HepG2 (cell line): ENCODE results near the gene ALG3. TPM values are rescaled to one million over a fixed set of nuclear protein-coding genes. Genes with fewer than 3 reads are reported as not detected.

ENCODE experiments used
- DR1 ChIP-seq: sonication (generic); formaldehyde crosslinking; IDR thresholded peaks from 2 replicates; pipeline ENCODE4 v1.8.0; 2021; ENCODE audit warnings: mild to moderate bottlenecking, missing genetic modification reagents, inconsistent platforms
- EED ChIP-seq: sonication (generic); formaldehyde crosslinking; IDR thresholded peaks from 2 replicates; pipeline ENCODE4 v1.5.0; 2020; ENCODE audit warnings: mild to moderate bottlenecking, missing genetic modification reagents
- ESRRA ChIP-seq: sonication (generic); formaldehyde crosslinking; IDR thresholded peaks from 2 replicates; pipeline ENCODE4 v1.5.1; 2020; ENCODE audit warnings: mild to moderate bottlenecking, low read depth, missing genetic modification reagents
- FOXA3 ChIP-seq: IDR thresholded peaks from 2 replicates; pipeline ENCODE4 v1.6.1; 2016; ENCODE audit warnings: missing genetic modification reagents, missing compliant biosample characterization
- FOXM1 ChIP-seq: sonication (generic); formaldehyde crosslinking; IDR thresholded peaks from 2 replicates; pipeline ENCODE4 v1.5.0; 2020; ENCODE audit warnings: missing genetic modification reagents
- HES4 ChIP-seq: sonication (generic); formaldehyde crosslinking; IDR thresholded peaks from 2 replicates; pipeline ENCODE4 v1.9.0; 2021; ENCODE audit warnings: mild to moderate bottlenecking, missing genetic modification reagents, borderline replicate concordance
- HMGXB3 ChIP-seq: sonication (generic); formaldehyde crosslinking; IDR thresholded peaks from 2 replicates; pipeline ENCODE4 v1.4.0; 2020; ENCODE audit warnings: missing genetic modification reagents, borderline replicate concordance
- ISL2 ChIP-seq: sonication (generic); formaldehyde crosslinking; IDR thresholded peaks from 2 replicates; pipeline ENCODE4 v1.5.0; 2020; ENCODE audit warnings: missing genetic modification reagents
- JARID2 ChIP-seq: sonication (generic); formaldehyde crosslinking; IDR thresholded peaks from 2 replicates; pipeline ENCODE4 v1.8.1; 2023; ENCODE audit warnings: missing genetic modification reagents, inconsistent platforms; ENCODE audit not compliant: insufficient replicate concordance
- KMT2B ChIP-seq: IDR thresholded peaks from 2 replicates; pipeline ENCODE4 v1.6.1; 2016; ENCODE audit warnings: missing genetic modification reagents, missing compliant biosample characterization
- SIN3A ChIP-seq: IDR thresholded peaks from 2 replicates; pipeline ENCODE4 v1.6.1; 2011; ENCODE audit warnings: low read depth, mild to moderate bottlenecking, control low read depth, low read length, borderline replicate concordance
- SSRP1 ChIP-seq: IDR thresholded peaks from 2 replicates; pipeline ENCODE4 v1.6.1; 2016; ENCODE audit warnings: control low read depth
- TMF1 ChIP-seq: sonication (generic); formaldehyde crosslinking; IDR thresholded peaks from 2 replicates; pipeline ENCODE4 v1.8.1; 2022; ENCODE audit warnings: low read depth, missing genetic modification reagents
- ZBTB33 ChIP-seq: sonication (generic); formaldehyde crosslinking; IDR thresholded peaks from 2 replicates; pipeline ENCODE4 v1.4.0; 2020; ENCODE audit warnings: missing genetic modification reagents
- ZMAT5 ChIP-seq: sonication (generic); formaldehyde crosslinking; IDR thresholded peaks from 2 replicates; pipeline ENCODE4 v1.5.0; 2020; ENCODE audit warnings: mild to moderate bottlenecking, low read depth, missing genetic modification reagents, borderline replicate concordance
- ZNF556 ChIP-seq: sonication (generic); formaldehyde crosslinking; IDR thresholded peaks from 2 replicates; pipeline ENCODE4 v1.4.0; 2020; ENCODE audit warnings: mild to moderate bottlenecking, missing genetic modification reagents, borderline replicate concordance
- ZNF562 ChIP-seq: sonication (generic); formaldehyde crosslinking; IDR thresholded peaks from 2 replicates; pipeline ENCODE4 v1.8.0; 2022; ENCODE audit warnings: missing genetic modification reagents, borderline replicate concordance
- ZNF773 ChIP-seq: sonication (generic); formaldehyde crosslinking; IDR thresholded peaks from 2 replicates; pipeline ENCODE4 v1.4.0; 2020; ENCODE audit warnings: missing genetic modification reagents, borderline replicate concordance
- polyA plus RNA-seq, 8 experiments: library from polyadenylated mRNA; depleted of rRNA in 3 of 8; stranded (reverse) in 7 of 8; unstranded in 1 of 8; fragments of >200 nt; fragmentation: Illumina TruSeq in 4 of 8; extraction: Trizol in 4 of 8; gene quantifications; 2 replicates each; pipeline versions ENCODE4 v1.2.1 to v1.2.3, GENCODE V29; 2011 to 2016; ENCODE audit warnings: low read depth in 4 of 8, missing spikeins in 1 of 8, mixed read lengths in 1 of 8; ENCODE audit not compliant: insufficient read depth in 1 of 8
- total RNA-seq, 5 experiments: library from RNA; depleted of rRNA; stranded (reverse); fragments of >200 nt; fragmentation: Illumina TruSeq; extraction: Trizol; gene quantifications; 2 replicates each; pipeline ENCODE4 v1.2.3, GENCODE V29; 2016; ENCODE audit warnings: low read depth in 1 of 5

ALG3 gene
- total and polyA plus RNA-seq, 2 of the 13 experiments (the other 11 are each of a cell fraction or from before 2014, with no cell fraction given) = 46.6 to 57.1 TPM

GRCh38 chr3:184249412-184250166, 827 bp upstream of the ALG3 start, which contains the start of gene EEF1AKMT4 (continued):
- TF ChIP-seq ZBTB33 (CRISPR knock-in tag) (0 out of 2 replicates have a peak, but pooled peaks have one; percentile 7), FOXM1 (CRISPR knock-in tag) (no peak), FOXA3 (CRISPR knock-in tag) (peak; percentile 30; the same call in 1 of the 2 replicates), KMT2B (CRISPR knock-in tag) (no peak), ESRRA (CRISPR knock-in tag) (no peak), EED (CRISPR knock-in tag) (no peak), ZNF773 (CRISPR knock-in tag) (no peak), SSRP1 (CRISPR knock-in tag) (no peak), DR1 (CRISPR knock-in tag) (peak; percentile 56; the same call in 1 of the 2 replicates), JARID2 (CRISPR knock-in tag) (no peak), ZNF556 (CRISPR knock-in tag) (no peak), HMGXB3 (CRISPR knock-in tag) (peak; percentile 64; the same call in 1 of the 2 replicates), TMF1 (no peak), HES4 (CRISPR knock-in tag) (no peak), ZNF562 (CRISPR knock-in tag) (no peak), ZMAT5 (no peak), SIN3A (peak; percentile 98), ISL2 (CRISPR knock-in tag) (peak; percentile 36; the same call in 1 of the 2 replicates)
